Psoas muscle (tissue), 8 donors: ENCODE measurements around the gene ATE1. TPM values are rescaled to one million over a fixed set of nuclear protein-coding genes. Genes with fewer than 3 reads are reported as not detected.
A peak's percentile ranks its signal among the peaks of the same experiment; 100 is the strongest.

ENCODE experiments used
- ATAC-seq, 4 donors: fragments of 200-7000 bp; cut with Tn5 transposase; one replicate each; pipeline ENCODE4 v1.9.1; 2020; ENCODE audit warnings: moderate library complexity in 3 of 4, mild to moderate bottlenecking in 2 of 4
- DNase-seq, 2 donors: peaks; one replicate each; pipeline ENCODE4 v3.0.0-alpha.2; 2020
- H3K27ac ChIP-seq: fragments of 200-600 bp; one replicate; pipeline ENCODE4 v1.8.0; 2022
- H3K27me3 ChIP-seq, 3 donors: fragments of 200-600 bp in 1 of 3; one replicate each; pipeline versions ENCODE4 v1.6.1 to v1.8.0; 2013 to 2022; ENCODE audit warnings: low read length in 2 of 3, mild to moderate bottlenecking in 2 of 3, moderate library complexity in 1 of 3; ENCODE audit not compliant: insufficient read depth in 3 of 3
- H3K36me3 ChIP-seq, 2 donors: fragments of 200-600 bp in 1 of 2; one replicate each; pipeline versions ENCODE4 v1.6.1 to v1.8.0; 2013 to 2022; ENCODE audit warnings: low read depth in 1 of 2, mild to moderate bottlenecking in 1 of 2, moderate library complexity in 1 of 2; ENCODE audit not compliant: insufficient read depth in 1 of 2
- H3K4me1 ChIP-seq: fragments of 200-600 bp; one replicate; pipeline ENCODE4 v1.8.0; 2022
- H3K4me3 ChIP-seq: fragments of 200-600 bp; one replicate; pipeline ENCODE4 v1.8.0; 2022; ENCODE audit warnings: mild to moderate bottlenecking
- H3K9me3 ChIP-seq: fragments of 200-600 bp; one replicate; pipeline ENCODE4 v1.8.0; 2022
- CTCF ChIP-seq: fragments of 200-600 bp; IDR thresholded peaks from one replicate; pipeline ENCODE4 v1.8.0; 2022; ENCODE audit warnings: antibody characterized with exemption
- WGBS, 3 donors: extraction: QIAGEN DNeasy Blood & Tissue Kit; methylation state at CpG; one replicate each; pipeline versions ENCODE4 v1.1.6 to v1.1.7; 2013; 5-methylcytosine and 5-hydroxymethylcytosine counted together
- intact Hi-C, 2 donors: fragments of 100-400 bp; cut with DNase I; formaldehyde crosslinking; loops; one replicate each; pipeline versions ENCODE4 v1.11.0 to v1.14.2; 2022
- polyA plus RNA-seq, 3 donors: library from polyadenylated mRNA; stranded (reverse); fragments of 200-250 nt; gene quantifications; one replicate each; pipeline ENCODE4 v1.2.3, GENCODE V29; 2013
- total RNA-seq, 4 donors: library from RNA; stranded (reverse); fragmentation: NEBNext Ultra II Directional in 2 of 4; extraction: Animal tissue kit (Norgen Biotek cat#: 25700) in 2 of 4; gene quantifications; one replicate each; pipeline versions ENCODE4 v1.2.1 to v1.2.4, GENCODE V29; 2021 to 2023
- donor health status: healthy with polysubstance abuse.
- donor health status: DM: no; HTN: no; CAD: no; lungs with moderate emphysema.
- donor health status: Bipolar disorder and iron deficiency.
- donor health status: healthy.
- donor health status: DM: yes; HTN: yes; CAD: no.
- donor health status: DM: no; HTN: no; CAD: no.
- donor health status: DM: no; HTN: no; CAD: no.
- donor health status: DM: yes; HTN: yes; CAD: no.

ATE1 gene
- total and polyA plus RNA-seq, 7 donors = 11.6 to 36.9 (median 28.4) TPM

- peaks cover 0 to 26% of the 10 kb centered on the region in 2 donors for H3K36me3 ChIP-seq
- H3K4me1 ChIP-seq = no peaks in the 10 kb centered on the region
- DNase-seq (no peak), ATAC-seq (no peak)
- H3K9me3 ChIP-seq = no peaks in the 10 kb centered on the region
- peaks cover 0 to 8% (median 0%) of the 10 kb centered on the region in 3 donors for H3K27me3 ChIP-seq
- H3K27ac ChIP-seq = no peak overlapping the region
- H3K4me3 ChIP-seq = no peak overlapping the region
- intact Hi-C loops = loop anchor here (5.0 to 10.0 kb wide), 2 partner anchors 146 to 797 kb away; no protein-coding TSS in a partner anchor
- WGBS, 3 donors = 94 to 95% (median 95%) methylated on average over 4 of the region's 4 CpGs
- no peak for TF ChIP-seq CTCF
Measured at GRCh38 chr10:121739114-121739513, 188.7 kb downstream of the ATE1 start.

- H3K36me3 ChIP-seq = peaks cover 0 to 6% of the 10 kb centered on the region in 2 donors
- DNase-seq (no peak), ATAC-seq (no peak)
- intact Hi-C loops = loop anchor here (5.0 to 10.0 kb wide), 2 partner anchors 148 to 794 kb away; no protein-coding TSS in a partner anchor
- 58 to 68% (median 67%) methylated on average over 13 of the region's 13 CpGs for WGBS, 3 donors
- H3K27ac ChIP-seq = no peak overlapping the region
- H3K4me1 ChIP-seq = no peaks in the 10 kb centered on the region
- H3K4me3 ChIP-seq = no peak overlapping the region
- TF ChIP-seq CTCF = no peak
- peaks cover 0 to 8% (median 0%) of the 10 kb centered on the region in 3 donors for H3K27me3 ChIP-seq
- H3K9me3 ChIP-seq = no peaks in the 10 kb centered on the region
Measured at GRCh38 chr10:121736315-121737130, 191.3 kb downstream of the ATE1 start.

- Histone ChIP-seq H3K36me3 (no peaks in the 10 kb centered on the region), H3K4me3 (no peak overlapping the region), H3K27me3 (peaks cover 0 to 8% (median 0%) of the 10 kb centered on the region in 3 donors), H3K9me3 (no peaks in the 10 kb centered on the region), H3K4me1 (no peaks in the 10 kb centered on the region), H3K27ac (no peak overlapping the region)
- intact Hi-C loops = loop anchor here (5.0 to 10.0 kb wide), 2 partner anchors 150 to 793 kb away; no protein-coding TSS in a partner anchor
- WGBS, 3 donors = 73 to 76% (median 73%) methylated on average over 13 of the region's 13 CpGs
- no peak for TF ChIP-seq CTCF
- no peak for DNase-seq
- ATAC-seq = no peak
Measured at GRCh38 chr10:121735263-121735662, 192.6 kb downstream of the ATE1 start.

DNA sequence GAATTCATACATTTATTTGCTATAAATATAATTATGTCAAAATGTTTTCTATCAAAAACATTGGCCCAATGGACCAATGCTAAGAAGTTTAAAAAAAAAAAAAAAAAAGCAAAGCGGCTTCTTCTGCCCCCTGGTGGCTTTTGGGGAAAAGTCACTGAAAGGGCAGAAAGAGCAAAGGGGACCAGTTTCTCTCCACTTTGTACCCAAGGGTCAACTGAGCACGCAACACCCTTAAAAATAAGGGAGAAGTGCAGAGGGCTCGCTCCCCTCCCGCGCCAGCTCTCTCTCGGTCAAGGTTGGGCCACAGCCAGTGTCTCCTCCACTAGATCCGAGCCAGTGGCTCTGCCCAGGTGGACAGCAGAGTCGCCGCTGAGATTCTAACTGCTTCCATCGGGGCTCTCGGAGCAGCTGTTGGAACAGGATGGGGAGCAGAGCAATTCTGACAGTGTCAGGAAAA is 193.2 kb downstream of the ATE1 start:
- 18 to 23% (median 18%) methylated on average over 10 to 11 of the region's 11 CpGs for WGBS, 3 donors
- no peaks in the 10 kb centered on the region for H3K9me3 ChIP-seq
- peak; percentile 69 for TF ChIP-seq CTCF
- H3K27me3 ChIP-seq = peaks cover 0 to 8% (median 0%) of the 10 kb centered on the region in 3 donors
- no peaks in the 10 kb centered on the region for H3K36me3 ChIP-seq
- H3K4me3 ChIP-seq = no peak overlapping the region
- no peaks in the 10 kb centered on the region for H3K4me1 ChIP-seq
- intact Hi-C loops = loop anchor here (5.0 to 10.0 kb wide), 2 partner anchors 150 to 792 kb away; no protein-coding TSS in a partner anchor
- no peak for DNase-seq
- no peak for ATAC-seq
- H3K27ac ChIP-seq = no peak overlapping the region
